Uterus (tissue), 4 donors: ENCODE results near the gene HAND1. TPM values are rescaled to one million over a fixed set of nuclear protein-coding genes. Genes with fewer than 3 reads are reported as not detected.

Experiments
- DNase-seq, 2 donors: peaks; one replicate each; pipeline ENCODE4 v3.0.0-alpha.2; 2019 to 2020
- H3K27ac ChIP-seq, 2 donors: fragments of 200-600 bp; sonication (generic); 1 replicate in 1 of 2; 2 replicates in 1 of 2; pipeline ENCODE4 v1.5.1; 2016 to 2018
- H3K27me3 ChIP-seq, 2 donors: fragments of 200-600 bp; sonication (generic); one replicate each; pipeline ENCODE4 v1.5.1; 2018 to 2019; ENCODE audit warnings: control low read depth in 1 of 2
- H3K36me3 ChIP-seq, 2 donors: fragments of 200-600 bp; sonication (generic); one replicate each; pipeline ENCODE4 v1.5.1; 2019; ENCODE audit warnings: control low read depth in 1 of 2
- H3K4me1 ChIP-seq, 2 donors: fragments of 200-600 bp; sonication (generic); one replicate each; pipeline ENCODE4 v1.5.1; 2018 to 2019; ENCODE audit warnings: control low read depth in 1 of 2
- H3K4me3 ChIP-seq, 2 donors: fragments of 200-600 bp; sonication (generic); 1 replicate in 1 of 2; 2 replicates in 1 of 2; pipeline ENCODE4 v1.5.1; 2018 to 2019; ENCODE audit warnings: mild to moderate bottlenecking in 1 of 2
- H3K9me3 ChIP-seq, 2 donors: fragments of 200-600 bp; sonication (generic); one replicate each; pipeline ENCODE4 v1.5.1; 2019; ENCODE audit warnings: control low read depth in 1 of 2
- CTCF ChIP-seq, 4 experiments: fragments of 200-600 bp in 2 of 4; fragments of 450-650 bp in 2 of 4; sonication (generic) in 2 of 4; IDR thresholded peaks; one replicate each; pipeline ENCODE4 v1.5.1; 2016 to 2019; ENCODE audit warnings: antibody characterized with exemption in 4 of 4, mild to moderate bottlenecking in 2 of 4, moderate library complexity in 1 of 4
- POLR2A ChIP-seq, 2 donors: fragments of 450-650 bp; IDR thresholded peaks; one replicate each; pipeline ENCODE4 v1.6.1; 2016; ENCODE audit warnings: antibody characterized with exemption in 2 of 2, mild to moderate bottlenecking in 1 of 2, moderate library complexity in 1 of 2
- intact Hi-C: fragments of 100-400 bp; cut with DNase I; formaldehyde crosslinking; loops from one replicate; pipeline ENCODE4 v1.15.1; 2023; ENCODE audit warnings: low total_unique reads
- total RNA-seq, 4 donors: library from RNA; depleted of rRNA in 3 of 4; stranded (reverse); fragments of >200 nt in 3 of 4; gene quantifications; one replicate each; pipeline versions ENCODE4 v1.1.0 to v1.2.4, GENCODE V29; 2014 to 2023
- donor health status: DM: yes; HTN: yes; CAD: no.

HAND1 gene
- total RNA-seq, 4 donors from 2014 or later, result 0.14 TPM; not detected in 3

DNA sequence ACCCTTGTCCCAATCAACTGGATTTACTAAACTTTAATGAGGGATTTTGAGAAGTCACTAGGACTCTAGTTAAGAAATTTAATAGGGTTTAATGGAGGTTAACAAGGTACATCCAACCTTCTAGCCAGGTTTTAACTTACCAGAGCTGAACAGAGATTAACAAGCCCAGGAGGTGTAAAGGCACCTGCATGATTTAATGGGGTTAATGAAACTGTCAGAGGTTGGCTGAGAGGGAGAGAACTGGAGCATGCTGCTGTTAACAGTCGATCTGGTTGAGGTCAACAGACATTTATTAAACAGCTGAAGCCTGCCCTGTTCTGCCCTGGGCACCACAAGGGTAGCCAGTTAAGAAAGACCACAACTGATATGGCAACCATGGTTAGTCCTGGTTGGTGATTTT lies 13.6 kb downstream of the HAND1 start:
- Histone ChIP-seq H3K4me3 (no peak overlapping the region), H3K9me3 (no peaks in the 10 kb centered on the region), H3K27ac (no peak overlapping the region), H3K4me1 (no peaks in the 10 kb centered on the region), H3K36me3 (no peaks in the 10 kb centered on the region), H3K27me3 (no peaks in the 10 kb centered on the region)
- intact Hi-C loops, result no loop called here
- no peak for DNase-seq
- TF ChIP-seq POLR2A (IDR thresholded peaks at IDR 0.05) (no peak), CTCF (IDR thresholded peaks at IDR 0.05) (no peak)

DNA sequence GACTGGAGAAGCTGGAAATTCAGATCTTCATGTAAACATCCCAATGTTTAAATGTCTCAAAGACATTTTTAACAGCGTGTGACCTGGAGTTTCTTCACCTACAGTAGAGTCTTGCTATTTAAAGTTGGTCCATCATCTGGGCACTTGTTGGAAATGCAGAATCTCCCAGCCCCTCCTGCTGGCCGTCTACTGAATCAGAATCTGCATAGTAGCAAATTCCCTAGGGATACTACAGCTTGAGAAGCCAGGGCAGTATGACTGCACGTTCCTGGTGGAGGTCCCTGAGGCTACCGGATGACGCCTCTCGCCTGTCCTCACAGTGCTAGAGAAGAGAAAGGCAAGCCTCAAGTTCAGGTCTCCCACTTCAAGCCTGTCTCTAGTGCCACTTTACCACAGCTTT lies 16.5 kb downstream of the HAND1 start:
- DNase-seq, result no peak
- Histone ChIP-seq H3K9me3 (no peaks in the 10 kb centered on the region), H3K27me3 (no peaks in the 10 kb centered on the region), H3K27ac (no peak overlapping the region), H3K4me3 (no peak overlapping the region), H3K36me3 (no peaks in the 10 kb centered on the region), H3K4me1 (no peaks in the 10 kb centered on the region)
- intact Hi-C loops, result no loop called here
- no peak for TF ChIP-seq CTCF (IDR thresholded peaks at IDR 0.05)
- no peak for TF ChIP-seq POLR2A (IDR thresholded peaks at IDR 0.05)

GRCh38 chr5:154460172-154460571 lies 17.9 kb downstream of the HAND1 start:
- no peaks in the 10 kb centered on the region for H3K4me1 ChIP-seq
- DNase-seq, result no peak
- no peak overlapping the region for H3K4me3 ChIP-seq
- no peaks in the 10 kb centered on the region for H3K27me3 ChIP-seq
- H3K36me3 ChIP-seq, result no peaks in the 10 kb centered on the region
- TF ChIP-seq POLR2A (IDR thresholded peaks at IDR 0.05) (no peak), CTCF (IDR thresholded peaks at IDR 0.05) (no peak)
- H3K9me3 ChIP-seq, result no peaks in the 10 kb centered on the region
- no peak overlapping the region for H3K27ac ChIP-seq
- intact Hi-C loops, result no loop called here

GRCh38 chr5:154459015-154459414 lies 19.0 kb downstream of the HAND1 start:
- Histone ChIP-seq H3K4me3 (no peak overlapping the region), H3K27me3 (no peaks in the 10 kb centered on the region), H3K36me3 (no peaks in the 10 kb centered on the region), H3K27ac (no peak overlapping the region), H3K9me3 (no peaks in the 10 kb centered on the region), H3K4me1 (no peaks in the 10 kb centered on the region)
- intact Hi-C loops, result no loop called here
- TF ChIP-seq CTCF (IDR thresholded peaks at IDR 0.05), result no peak
- DNase-seq, result no peak

DNA sequence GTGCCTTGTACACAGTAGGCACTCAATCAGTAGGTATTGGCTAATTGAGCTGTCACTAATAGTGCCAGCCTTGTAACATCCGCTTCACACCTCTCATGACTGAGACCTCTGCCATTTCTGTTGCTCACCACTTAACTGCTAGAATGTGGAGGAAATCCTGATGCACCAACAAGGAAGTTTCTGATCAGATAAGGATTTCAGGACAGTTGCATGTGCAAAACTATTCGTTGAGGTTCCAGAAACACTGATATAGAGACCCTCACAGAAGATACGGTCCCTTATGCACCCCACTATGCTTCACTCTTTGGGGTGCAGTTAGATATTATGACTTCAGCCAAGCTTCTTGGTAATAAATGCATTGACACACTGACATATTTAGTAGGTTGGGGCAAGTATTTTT lies 21.5 kb downstream of the HAND1 start:
- no peak for DNase-seq
- Histone ChIP-seq H3K36me3 (no peaks in the 10 kb centered on the region), H3K27me3 (no peaks in the 10 kb centered on the region), H3K4me3 (no peak overlapping the region), H3K9me3 (no peaks in the 10 kb centered on the region), H3K4me1 (no peaks in the 10 kb centered on the region), H3K27ac (no peak overlapping the region)
- intact Hi-C loops, result no loop called here
- no peak for TF ChIP-seq POLR2A (IDR thresholded peaks at IDR 0.05)
- TF ChIP-seq CTCF (IDR thresholded peaks at IDR 0.05), result no peak
